Measurements from ENCODE around the gene SPOCD1.

Gene SPOCD1

GRCh38 chr1:31754397-31754796 lies 61.4 kb downstream of the SPOCD1 start:
- DNase-seq = no peak

- peak; percentile 96 for DNase-seq
Measured at GRCh38 chr1:31753707-31754349, 62.0 kb downstream of the SPOCD1 start.

- DNase-seq = peak; percentile 30
Measured at GRCh38 chr1:31752952-31753475, 62.8 kb downstream of the SPOCD1 start.

GRCh38 chr1:31752258-31752657 lies 63.6 kb downstream of the SPOCD1 start:
- no peak for DNase-seq

GRCh38 chr1:31751822-31752241 lies 64.0 kb downstream of the SPOCD1 start:
- DNase-seq = peak; percentile 22

- peak; percentile 7 for DNase-seq
Measured at GRCh38 chr1:31750858-31751510, 64.8 kb downstream of the SPOCD1 start.

GRCh38 chr1:31749785-31750735 lies 65.8 kb downstream of the SPOCD1 start:
- DNase-seq = no peak

GRCh38 chr1:31748365-31748764 lies 67.5 kb downstream of the SPOCD1 start:
- peak; percentile 4 for DNase-seq

- DNase-seq = no peak
Measured at GRCh38 chr1:31747304-31747703, 68.5 kb downstream of the SPOCD1 start.

GRCh38 chr1:31746687-31747086 lies 69.1 kb downstream of the SPOCD1 start:
- peak; percentile 34 for DNase-seq

GRCh38 chr1:31745946-31746670 lies 69.7 kb downstream of the SPOCD1 start:
- DNase-seq = peak; percentile 76

- peak; percentile 71 for DNase-seq
Measured at GRCh38 chr1:31745096-31745945, 70.5 kb downstream of the SPOCD1 start.

GRCh38 chr1:31744165-31744888 lies 71.5 kb downstream of the SPOCD1 start:
- no peak for DNase-seq

GRCh38 chr1:31742462-31743212 lies 73.2 kb downstream of the SPOCD1 start:
- DNase-seq = no peak
